SU-DHL-6 (cell line): ENCODE results near the gene SIGLEC1.

Experiments
- EZH2phosphoT487 ChIP-seq: fragments of 200-600 bp; sonication (generic), shearing (Covaris generic); conservative IDR thresholded peaks from 2 replicates; pipeline ENCODE4 v1.6.1; 2018; ENCODE audit warnings: mild to moderate bottlenecking, antibody characterized with exemption, low read length, moderate library complexity, mixed read lengths
- TF ChIP-seq, protein P1 (sequence below): fragments of 200-600 bp; sonication (generic); IDR thresholded peaks from one replicate; pipeline ENCODE4 v1.5.1; 2017; ENCODE audit warnings: antibody characterized with exemption, mild to moderate bottlenecking, low read length, moderate library complexity; ENCODE audit not compliant: insufficient read depth, poor library complexity, severe bottlenecking

DNA sequence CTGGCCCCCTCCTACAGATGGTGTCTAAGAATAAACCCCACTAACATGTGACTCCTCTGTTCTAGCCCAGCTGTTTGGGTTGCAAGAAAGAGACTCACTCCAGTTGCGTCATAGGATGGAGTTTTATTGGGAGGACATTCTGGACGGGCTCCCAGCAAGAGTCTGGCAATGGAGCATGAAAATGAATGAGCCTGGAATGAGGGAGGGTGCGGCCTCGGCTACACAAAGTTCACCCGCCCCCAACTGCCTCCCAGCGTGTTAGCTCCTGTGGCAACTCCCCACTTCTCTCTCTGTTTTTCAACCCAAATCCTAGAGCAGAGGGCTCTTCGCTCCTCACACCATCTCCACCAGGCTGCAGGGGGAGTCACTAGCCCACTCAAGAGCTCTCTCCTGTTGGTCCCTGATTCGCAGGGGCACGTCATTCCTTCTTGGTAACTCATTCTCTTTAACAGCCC is 25.5 kb downstream of the SIGLEC1 start:
- TF ChIP-seq, protein P1, sequence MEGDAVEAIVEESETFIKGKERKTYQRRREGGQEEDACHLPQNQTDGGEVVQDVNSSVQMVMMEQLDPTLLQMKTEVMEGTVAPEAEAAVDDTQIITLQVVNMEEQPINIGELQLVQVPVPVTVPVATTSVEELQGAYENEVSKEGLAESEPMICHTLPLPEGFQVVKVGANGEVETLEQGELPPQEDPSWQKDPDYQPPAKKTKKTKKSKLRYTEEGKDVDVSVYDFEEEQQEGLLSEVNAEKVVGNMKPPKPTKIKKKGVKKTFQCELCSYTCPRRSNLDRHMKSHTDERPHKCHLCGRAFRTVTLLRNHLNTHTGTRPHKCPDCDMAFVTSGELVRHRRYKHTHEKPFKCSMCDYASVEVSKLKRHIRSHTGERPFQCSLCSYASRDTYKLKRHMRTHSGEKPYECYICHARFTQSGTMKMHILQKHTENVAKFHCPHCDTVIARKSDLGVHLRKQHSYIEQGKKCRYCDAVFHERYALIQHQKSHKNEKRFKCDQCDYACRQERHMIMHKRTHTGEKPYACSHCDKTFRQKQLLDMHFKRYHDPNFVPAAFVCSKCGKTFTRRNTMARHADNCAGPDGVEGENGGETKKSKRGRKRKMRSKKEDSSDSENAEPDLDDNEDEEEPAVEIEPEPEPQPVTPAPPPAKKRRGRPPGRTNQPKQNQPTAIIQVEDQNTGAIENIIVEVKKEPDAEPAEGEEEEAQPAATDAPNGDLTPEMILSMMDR: no peak
- no peak for TF ChIP-seq EZH2phosphoT487
